GM21360 (cell line): Measurements from ENCODE around the gene SMAD9.

Experiments used
- ATAC-seq: cut with Tn5 transposase; IDR thresholded peaks from one replicate; pipeline ENCODE4 v1.9.1; 2021; ENCODE audit warnings: mild to moderate bottlenecking, moderate library complexity; ENCODE audit not compliant: unreplicated experiment

Gene SMAD9

DNA sequence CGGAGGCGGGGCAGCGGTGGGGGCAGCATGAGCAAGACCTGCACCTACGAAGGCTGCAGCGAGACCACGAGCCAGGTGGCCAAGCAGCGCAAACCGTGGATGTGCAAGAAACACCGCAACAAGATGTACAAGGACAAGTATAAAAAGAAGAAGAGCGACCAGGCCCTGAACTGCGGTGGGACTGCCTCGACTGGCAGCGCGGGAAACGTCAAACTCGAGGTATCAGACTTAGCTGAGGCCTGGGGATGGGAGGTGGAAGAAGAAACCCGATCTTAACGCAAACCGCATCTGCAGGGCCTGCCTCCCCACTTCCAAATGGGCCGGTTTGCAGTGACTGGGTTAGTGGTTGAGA lies 100.3 kb downstream of the SMAD9 start:
- peak; percentile 6 for ATAC-seq

- peak; percentile 83 for ATAC-seq
Observed at GRCh38 chr13:36818804-36819738, 101.0 kb downstream of the SMAD9 start, which contains the start of gene RFXAP. RFXAP (plus strand) TSS chr13:36819222; CDS start chr13:36819358, 136 bp downstream.

DNA sequence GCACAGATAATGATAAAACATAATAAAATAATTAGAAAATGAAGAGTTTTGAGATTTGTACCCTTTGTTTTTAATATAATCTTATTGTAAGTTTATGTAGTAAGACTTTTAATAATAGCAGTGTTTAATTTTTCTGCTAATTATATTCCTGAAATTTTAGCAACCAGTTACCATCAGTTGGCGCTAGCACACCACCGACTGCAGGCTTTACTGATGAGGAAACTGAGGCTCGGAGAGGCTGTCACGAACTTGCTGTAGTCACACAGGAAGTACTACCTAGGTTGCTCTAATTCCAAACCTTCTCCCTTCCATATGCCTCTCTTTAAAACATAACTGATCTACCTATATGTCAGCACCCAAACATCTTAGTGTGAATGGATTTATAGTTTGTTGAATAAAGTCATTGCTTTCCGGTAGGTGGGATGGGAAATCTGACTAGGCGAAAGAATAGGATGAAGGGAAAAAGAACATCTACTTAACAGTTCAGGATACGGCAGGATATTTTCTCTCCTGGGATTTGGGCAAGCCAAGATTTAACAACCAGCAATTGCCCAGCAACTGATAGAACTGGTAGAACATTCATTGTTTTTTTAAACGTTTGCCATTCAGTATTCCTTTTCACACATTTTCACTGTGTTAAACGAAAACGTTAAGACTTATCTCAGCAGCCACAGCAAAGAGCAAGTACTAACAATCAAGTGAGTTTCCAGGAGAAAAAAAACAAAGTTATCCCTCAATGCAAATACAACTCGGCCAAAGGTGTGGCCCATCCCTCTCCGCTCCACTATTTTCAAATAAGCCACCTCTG lies 101.8 kb downstream of the SMAD9 start:
- no peak for ATAC-seq

- no peak for ATAC-seq
Observed at GRCh38 chr13:36815062-36815461, 105.0 kb downstream of the SMAD9 start.

GRCh38 chr13:36814465-36814864 lies 105.6 kb downstream of the SMAD9 start:
- ATAC-seq = no peak

DNA sequence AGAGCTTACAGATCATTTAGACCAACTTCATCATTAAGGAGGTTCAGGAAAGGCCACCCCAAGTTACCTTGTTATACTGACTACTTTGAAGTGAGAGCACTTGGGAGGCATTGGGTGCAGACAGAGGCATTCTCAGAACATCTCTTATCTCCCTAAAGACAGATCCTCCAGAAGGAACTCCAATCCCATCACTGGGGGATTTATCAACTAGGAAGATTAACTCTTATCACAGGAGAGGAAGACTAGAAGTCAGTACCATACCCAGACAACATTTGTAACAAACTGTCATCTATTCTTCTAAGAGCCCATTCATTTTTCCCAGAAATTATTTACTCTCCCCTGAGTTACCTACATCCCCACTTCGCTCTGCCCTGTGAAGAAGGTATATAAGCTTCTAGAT lies 106.8 kb downstream of the SMAD9 start:
- no peak for ATAC-seq

- ATAC-seq = no peak
Observed at GRCh38 chr13:36807616-36808015, 112.4 kb downstream of the SMAD9 start.

DNA sequence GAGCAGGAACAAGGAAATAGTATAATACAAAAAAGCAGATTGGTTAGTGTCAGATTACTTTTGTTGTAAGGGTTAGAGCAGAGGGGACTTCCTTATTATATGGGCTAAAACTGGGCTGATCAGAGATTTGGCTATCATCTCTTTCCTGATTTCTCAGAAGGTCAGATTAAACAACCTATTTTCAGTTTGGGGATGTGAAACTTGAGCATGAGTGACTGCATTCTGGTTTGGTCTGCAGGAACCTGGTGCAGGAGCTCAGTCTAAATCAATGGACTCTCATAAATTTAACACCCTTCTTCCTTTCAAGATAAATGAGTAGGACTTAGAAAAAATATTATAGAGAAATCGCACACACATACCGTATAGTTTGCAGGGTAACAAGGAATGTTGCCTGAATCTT lies 113.9 kb downstream of the SMAD9 start:
- no peak for ATAC-seq

GRCh38 chr13:36804588-36804987 lies 115.5 kb downstream of the SMAD9 start:
- ATAC-seq = no peak

DNA sequence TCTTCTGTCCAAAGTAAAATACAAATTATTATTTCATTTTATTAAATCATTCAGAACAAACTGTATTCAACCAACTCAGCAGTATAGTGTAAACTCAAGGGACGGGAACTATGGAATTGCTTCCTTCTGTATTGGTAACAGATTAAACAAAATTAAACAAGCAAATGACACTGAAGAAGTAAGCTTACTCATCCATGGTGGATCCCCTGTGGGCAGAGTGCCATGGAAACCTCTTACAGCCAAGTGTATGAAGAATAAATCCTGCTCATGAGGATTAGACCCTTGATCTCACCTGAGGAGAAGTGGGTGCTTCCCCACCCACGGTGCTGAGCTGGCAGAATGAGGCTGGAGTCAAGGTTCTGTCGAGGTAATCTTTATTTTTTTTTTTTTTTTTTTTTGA lies 119.0 kb downstream of the SMAD9 start:
- no peak for ATAC-seq

DNA sequence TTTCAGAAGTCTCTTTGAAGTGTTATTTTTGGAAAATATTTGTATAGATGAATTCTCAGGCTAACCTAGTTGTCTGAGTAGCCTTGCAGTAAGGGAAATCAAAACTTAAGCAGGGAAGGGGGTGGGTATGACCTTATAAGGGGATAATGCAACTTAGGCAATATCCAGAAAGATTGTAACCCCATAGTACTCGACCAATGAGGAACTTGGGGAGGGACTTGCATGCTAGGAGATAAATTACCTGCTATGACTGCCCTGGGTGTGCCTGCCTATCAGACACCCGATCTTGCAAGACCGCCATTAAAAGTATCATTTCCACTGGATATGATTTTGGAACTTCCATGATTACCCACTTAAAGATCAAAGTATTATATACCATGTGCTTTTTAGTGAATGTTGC lies 124.0 kb downstream of the SMAD9 start:
- ATAC-seq = no peak

DNA sequence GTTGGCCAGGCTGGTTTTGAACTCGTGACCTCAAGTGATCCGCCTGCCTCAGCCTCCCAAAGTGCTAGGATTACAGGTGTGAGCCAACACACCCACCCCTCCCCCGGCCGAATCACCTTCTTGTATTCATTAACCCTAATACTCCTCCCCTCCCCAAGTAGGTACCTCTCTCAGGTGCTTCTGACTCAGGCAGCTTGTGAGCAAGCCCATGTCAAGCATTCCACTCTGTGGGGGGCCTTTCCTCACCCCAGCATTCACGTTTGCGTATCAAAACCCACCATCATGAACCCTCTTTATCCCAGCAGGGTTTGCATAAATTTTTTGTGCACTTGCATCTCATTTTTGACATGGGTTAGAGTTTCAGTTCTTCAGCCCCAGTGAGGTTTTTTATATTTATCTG lies 124.6 kb downstream of the SMAD9 start:
- no peak for ATAC-seq
